ENCODE data around the gene ASTN2.
"Not testable (repeated sequence)": the region's sequence is repeated elsewhere in the genome, so short reads cannot be mapped to it uniquely, and the experiment has no call there.

The ASTN2 gene

DNA sequence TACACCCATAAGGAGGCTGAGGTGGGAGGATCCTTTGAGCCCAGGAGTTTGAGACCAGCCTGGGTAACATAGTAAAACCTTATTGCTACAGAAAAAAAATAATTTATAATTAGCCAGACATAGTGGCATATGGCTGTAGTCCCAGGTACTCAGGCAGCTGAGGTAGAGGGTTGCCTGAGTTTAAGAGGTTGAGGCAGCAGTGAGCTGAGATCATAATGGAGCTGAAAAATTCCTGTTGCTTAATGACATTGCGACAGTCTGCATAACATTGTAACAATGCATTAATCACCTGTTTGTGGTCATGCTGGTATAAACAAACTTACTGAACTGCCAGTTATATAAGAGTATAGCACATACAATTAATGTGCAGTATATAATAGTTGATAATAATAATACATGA lies 513.6 kb downstream of the ASTN2 start:
- DNase-seq = no peak

GRCh38 chr9:116900543-116900942 lies 514.3 kb downstream of the ASTN2 start:
- DNase-seq = no peak

GRCh38 chr9:116900007-116900367 lies 514.9 kb downstream of the ASTN2 start:
- DNase-seq = no peak

DNA sequence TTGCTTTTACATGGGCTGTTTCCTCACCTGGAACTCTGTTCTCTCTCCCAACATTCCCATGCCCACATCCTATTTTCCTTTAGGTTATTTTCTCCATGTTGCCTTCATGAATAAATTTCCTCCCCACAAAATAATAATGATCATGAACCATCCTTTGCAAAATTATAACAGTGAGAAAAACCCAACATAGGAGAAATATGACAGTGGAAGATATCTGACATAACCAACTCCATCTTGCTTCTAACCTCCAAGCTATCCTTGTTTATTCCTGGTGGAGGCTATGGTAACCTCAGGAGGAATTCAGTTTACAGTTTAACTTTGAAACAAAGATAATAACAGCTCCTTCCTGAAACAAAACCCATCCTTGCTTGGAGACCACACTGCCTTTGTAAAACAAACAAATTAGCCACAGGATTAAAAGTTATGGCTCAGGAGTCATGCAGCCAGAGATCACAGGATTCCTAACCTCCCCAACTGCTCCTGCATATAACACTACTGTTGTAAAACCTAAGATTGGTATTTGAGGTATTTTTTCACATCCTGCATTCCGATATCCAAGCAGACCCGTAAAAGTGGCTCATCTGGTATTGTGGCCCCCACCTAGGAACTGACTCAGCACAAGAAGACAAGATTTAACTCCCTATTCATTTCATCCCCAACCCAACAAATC lies 515.4 kb downstream of the ASTN2 start:
- DNase-seq = no peak

DNA sequence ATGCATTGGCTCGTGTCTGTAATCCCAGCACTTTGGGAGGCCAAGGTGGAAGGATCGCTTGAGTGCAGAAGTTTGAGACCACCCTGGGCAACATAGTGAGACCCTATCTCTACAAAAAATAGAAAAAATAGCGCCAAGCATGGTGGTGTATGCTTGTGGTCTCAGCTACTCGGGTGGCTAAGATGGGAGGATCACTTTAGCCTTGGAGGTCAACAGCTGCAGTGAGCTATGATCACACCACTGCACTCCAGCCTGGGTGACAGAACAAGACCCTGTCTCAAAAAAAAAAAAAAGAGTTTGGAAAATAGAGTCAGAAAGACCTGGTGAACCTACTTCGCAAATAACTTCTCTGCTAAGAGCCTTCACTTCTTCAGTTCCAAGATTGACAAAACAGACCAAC lies 516.7 kb downstream of the ASTN2 start:
- DNase-seq = not testable (repeated sequence)

GRCh38 chr9:116897201-116897600 lies 517.7 kb downstream of the ASTN2 start:
- DNase-seq = no peak

GRCh38 chr9:116895961-116896360 lies 518.9 kb downstream of the ASTN2 start:
- no peak for DNase-seq

DNA sequence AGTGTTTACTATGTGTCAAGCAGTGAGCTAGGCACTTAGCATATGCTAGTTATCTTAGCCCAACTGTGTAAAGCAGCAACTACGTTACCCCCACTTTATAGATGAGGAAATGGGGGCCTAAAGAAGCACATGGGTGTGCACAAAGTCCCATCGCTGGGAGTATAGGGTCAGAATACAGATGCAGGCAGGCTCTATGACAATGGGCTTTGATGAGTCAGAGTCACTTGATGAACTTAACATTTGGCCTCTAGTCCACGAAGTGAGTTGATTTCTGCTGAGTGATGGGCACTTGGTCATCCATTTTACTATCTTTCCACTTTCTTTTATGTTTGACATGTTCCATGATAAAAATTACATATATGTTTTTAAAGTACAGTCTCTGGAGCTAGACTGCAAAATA lies 523.4 kb downstream of the ASTN2 start:
- DNase-seq = no peak

DNA sequence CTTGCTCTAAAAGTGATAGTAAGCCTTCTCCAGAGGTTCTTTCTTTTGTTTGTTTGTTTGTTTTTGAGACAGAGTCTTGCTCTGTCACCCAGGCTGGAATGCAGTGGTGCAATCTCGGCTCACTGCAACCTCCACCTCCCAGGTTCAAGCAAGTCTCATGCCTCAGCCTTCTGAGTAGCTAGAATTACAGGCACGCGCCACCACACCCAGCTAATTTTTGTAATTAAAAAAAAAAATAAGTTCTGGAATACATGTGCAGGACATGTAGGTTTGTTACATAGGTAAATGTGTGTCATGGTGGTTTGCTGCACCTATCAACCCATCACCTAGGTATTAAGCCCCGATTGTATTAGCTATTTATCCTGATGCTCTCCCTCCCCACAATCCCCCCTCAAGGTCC lies 526.4 kb downstream of the ASTN2 start:
- not testable (repeated sequence) for DNase-seq

GRCh38 chr9:116888066-116888465 lies 526.8 kb downstream of the ASTN2 start:
- DNase-seq = no peak

- no peak for DNase-seq
Measured at GRCh38 chr9:116883676-116884075, 531.2 kb downstream of the ASTN2 start.

DNA sequence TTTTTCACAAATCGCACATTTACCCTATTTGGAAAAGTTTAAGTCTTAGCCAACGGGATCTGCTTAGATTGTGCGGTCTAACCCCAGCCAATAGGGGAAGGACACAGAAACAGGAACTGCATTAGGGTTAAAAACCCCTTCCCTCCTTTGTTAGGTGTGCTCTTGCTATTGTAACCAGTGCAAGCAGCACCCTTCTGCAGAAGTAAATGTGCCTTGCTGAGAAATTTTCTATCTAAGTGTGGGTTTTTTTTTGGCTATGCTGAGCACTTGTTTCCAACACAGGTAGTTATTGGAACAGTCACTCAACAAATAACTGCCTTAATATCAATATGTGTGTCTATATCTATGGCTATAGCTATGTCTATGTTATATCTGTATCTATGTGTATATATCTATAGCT lies 537.8 kb downstream of the ASTN2 start:
- no peak for DNase-seq

DNA sequence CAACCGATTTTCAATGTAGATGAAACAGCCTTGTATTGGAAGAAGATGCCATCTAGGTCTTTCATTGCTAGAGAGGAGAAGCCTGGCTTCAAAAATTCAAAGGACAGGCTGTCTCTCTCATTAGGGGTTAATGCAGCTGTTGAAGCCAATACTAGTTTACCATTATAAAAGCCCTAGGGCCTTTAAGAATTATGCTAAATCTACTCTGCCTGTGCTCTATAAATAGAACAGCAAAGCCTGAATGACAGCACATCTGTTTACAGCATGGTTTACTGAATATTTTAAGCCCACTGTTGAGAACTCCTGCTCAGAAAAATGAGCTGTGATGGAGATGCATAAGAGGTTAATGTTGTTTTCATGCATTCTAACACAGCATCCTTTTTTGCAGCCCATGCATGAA lies 539.3 kb downstream of the ASTN2 start:
- no peak for DNase-seq

DNA sequence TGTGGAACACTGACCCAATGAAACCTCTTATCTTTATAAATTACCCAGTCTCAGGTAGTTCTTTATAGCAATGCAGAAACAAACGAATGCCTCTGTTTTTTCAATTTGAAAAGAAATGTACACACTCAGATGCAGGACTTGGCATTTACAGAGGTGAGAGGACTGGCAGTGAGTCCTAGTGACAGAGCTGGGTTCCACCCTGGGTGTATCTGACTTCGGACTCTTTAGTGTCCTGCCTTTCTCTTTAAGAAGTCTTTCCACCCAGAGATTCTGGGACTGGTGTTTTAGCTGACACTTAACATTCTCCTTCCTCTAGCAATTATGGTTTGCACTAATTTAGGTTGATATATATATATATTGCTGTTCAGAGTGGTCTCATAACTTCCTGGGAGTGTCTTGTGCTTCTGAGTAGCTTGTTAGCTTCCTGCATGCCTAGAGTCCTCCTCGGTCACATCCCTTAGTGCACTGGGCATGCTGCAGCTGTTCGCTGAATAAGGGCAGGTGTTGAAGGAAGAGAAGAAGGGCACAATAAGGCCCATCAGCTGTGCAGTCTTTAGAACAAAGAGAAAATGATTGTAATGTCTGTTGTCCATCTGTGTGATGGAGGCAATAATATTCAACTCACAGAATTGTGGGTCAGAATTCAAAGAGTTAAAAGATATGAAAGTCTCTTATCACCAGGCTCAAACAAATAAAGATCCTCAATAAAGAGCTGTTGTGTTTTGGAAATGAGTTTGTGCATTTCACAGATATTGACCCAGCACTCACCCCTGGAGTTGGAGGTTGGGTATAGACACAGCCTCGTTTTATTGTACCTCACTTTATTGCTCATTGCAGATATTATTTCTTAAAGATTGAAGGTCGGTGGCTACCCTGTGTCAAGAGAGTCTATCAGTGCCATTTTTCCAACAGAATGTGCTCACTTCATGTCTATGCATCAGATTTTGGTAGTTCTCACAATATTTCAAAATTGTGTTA lies 540.6 kb downstream of the ASTN2 start:
- DNase-seq = no peak

- no peak for DNase-seq
Measured at GRCh38 chr9:116873491-116873890, 541.4 kb downstream of the ASTN2 start.

DNA sequence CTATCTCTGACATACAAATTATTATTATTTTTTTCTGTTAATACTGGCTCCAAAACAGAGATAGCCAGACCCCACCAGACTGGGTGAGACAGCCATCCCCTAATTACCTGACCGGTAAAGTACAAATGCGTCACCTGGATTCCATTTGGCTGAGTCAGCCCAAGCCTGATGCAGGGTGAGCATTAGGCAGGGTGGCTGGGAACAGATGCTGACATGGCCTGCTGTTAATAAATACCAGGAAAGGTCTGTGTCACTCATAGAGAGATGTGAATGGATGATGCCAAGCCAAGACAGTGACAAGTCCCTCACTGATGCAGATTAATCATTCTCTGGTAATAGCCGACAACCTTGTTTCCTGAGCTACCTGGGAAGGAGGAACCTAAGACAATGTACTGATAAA lies 544.3 kb downstream of the ASTN2 start:
- no peak for DNase-seq

- DNase-seq = no peak
Measured at GRCh38 chr9:116868201-116868600, 546.7 kb downstream of the ASTN2 start.

- no peak for DNase-seq
Measured at GRCh38 chr9:116861321-116861720, 553.5 kb downstream of the ASTN2 start.

DNA sequence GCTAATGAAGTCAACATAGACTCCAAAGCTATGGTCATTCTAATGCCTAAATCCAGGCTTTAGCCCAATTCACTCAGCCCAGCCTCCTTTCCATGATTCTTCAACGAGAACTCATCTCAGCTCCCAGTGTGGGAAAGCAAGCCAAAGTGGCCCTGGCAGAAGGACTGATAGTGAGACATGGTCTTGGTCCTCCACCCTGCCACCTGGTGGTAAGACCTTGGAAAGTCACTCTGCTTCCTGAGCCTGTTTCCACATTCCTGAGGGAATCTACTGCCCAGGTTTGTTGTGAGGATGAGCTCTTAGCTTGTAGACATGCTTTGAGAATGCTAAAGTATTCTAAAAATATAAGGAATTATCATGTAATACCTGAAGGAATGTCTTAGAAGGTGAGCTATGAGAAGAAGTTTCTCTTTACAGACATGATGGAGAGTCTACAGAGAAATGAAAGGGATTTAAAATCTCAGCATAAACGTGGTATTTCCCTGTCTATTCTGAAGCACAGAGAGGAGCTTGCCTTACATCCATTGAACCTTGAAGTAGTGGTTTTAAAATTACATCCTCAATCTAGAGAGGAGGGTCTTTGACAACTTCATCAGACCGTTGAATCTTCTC lies 554.2 kb downstream of the ASTN2 start:
- DNase-seq = no peak

DNA sequence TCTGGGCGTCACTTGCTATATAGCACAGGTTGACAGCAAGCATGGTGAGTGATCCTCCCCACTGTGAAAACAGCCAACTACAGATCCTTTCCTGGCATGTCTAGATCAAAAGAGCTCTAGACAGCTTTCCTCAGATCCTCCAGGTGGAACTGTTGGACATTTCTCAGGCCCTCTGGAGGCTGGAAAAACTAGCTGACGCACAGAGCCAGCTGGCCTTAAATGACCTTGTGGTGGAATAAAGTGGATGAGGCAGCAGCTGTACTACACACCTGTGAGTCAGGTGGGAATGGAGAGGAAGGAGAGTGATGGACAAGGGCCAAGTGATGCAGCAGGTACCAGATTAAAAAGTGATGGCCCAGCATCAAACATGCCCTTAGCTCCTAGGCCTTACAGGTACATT lies 555.1 kb downstream of the ASTN2 start:
- no peak for DNase-seq

- no peak for DNase-seq
Measured at GRCh38 chr9:116857321-116857720, 557.5 kb downstream of the ASTN2 start.

DNA sequence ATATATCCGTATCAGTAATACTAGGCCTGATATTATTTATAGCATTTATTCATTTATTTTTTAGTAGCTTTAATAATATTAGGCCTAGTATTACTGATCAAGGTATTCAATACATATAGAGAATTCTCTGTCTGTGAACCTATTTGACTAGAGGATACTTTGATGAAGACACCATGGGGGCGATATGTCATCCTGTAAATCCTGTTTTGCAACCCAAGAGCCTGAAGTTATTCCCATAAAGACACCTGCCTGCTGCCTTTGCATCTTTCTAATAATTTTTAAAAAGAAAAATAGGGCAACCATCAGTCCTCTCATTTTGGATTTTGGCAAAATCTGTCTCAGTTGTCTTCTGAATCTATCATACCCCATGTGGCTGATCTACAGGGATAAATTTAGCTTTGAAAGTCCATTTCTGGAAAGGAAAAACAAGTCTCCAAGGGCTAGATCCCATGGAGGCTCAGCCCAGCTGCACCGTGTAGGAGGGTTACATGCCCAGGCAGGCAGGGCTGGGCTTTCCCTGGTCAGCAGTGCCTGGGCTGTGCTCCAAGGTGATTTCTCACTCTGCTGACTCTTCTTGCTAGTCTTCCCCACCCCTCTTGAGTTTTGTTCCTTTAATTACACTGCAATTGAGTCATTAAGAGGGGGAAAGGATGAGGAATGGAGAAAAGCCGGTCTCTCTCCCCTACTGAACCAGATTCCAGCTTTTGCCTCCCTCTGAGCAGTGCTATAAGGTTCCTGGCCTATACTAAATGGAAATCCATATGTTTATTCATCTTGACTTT lies 558.8 kb downstream of the ASTN2 start:
- DNase-seq = no peak

- no peak for DNase-seq
Measured at GRCh38 chr9:116849721-116850120, 565.1 kb downstream of the ASTN2 start.
